ENCODE measurements around the gene ATG9B. TPM values are rescaled to one million over a fixed set of nuclear protein-coding genes. Genes with fewer than 3 reads are reported as not detected.

Gene ATG9B
- total RNA-seq, 6 experiments from 2014 or later = 0.11 to 0.94 (median 0.18) TPM

- H3K36me3 Mint-ChIP-seq (ENCODE audit: low read depth) = no peaks in the 10 kb centered on the region
- no peak overlapping the region for H3K4me3 Mint-ChIP-seq
- TF ChIP-seq CTCF (IDR thresholded peaks at IDR 0.05) = no peak
- peaks cover 19% of the 10 kb centered on the region; the same call in 1 of the 2 replicates for H3K27me3 Mint-ChIP-seq (ENCODE audit: insufficient read depth)
- no peaks in the 10 kb centered on the region for H3K4me1 Mint-ChIP-seq (ENCODE audit: low read depth)
- no peak for DNase-seq
- H3K27ac Mint-ChIP-seq = no peak overlapping the region
- H3K9me3 Mint-ChIP-seq = no peaks in the 10 kb centered on the region
These were observed 24.6 kb downstream of the ATG9B start for GRCh38 chr7:150999497-151000230.

- H3K4me3 Mint-ChIP-seq = no peak overlapping the region
- no peak overlapping the region for H3K27ac Mint-ChIP-seq
- TF ChIP-seq CTCF (IDR thresholded peaks at IDR 0.05) = no peak
- no peak for DNase-seq
- H3K36me3 Mint-ChIP-seq (ENCODE audit: low read depth) = no peaks in the 10 kb centered on the region
- H3K9me3 Mint-ChIP-seq = no peaks in the 10 kb centered on the region
- no peaks in the 10 kb centered on the region for H3K4me1 Mint-ChIP-seq (ENCODE audit: low read depth)
- peaks cover 19% of the 10 kb centered on the region; the same call in 1 of the 2 replicates for H3K27me3 Mint-ChIP-seq (ENCODE audit: insufficient read depth)
These were observed 25.3 kb downstream of the ATG9B start for GRCh38 chr7:150999001-150999400.

- H3K4me3 Mint-ChIP-seq = no peak overlapping the region
- H3K4me1 Mint-ChIP-seq (ENCODE audit: low read depth) = no peaks in the 10 kb centered on the region
- TF ChIP-seq CTCF (IDR thresholded peaks at IDR 0.05) = no peak
- H3K27me3 Mint-ChIP-seq (ENCODE audit: insufficient read depth) = peaks cover 19% of the 10 kb centered on the region
- no peak overlapping the region for H3K27ac Mint-ChIP-seq
- DNase-seq = no peak
- H3K9me3 Mint-ChIP-seq = no peaks in the 10 kb centered on the region
- no peaks in the 10 kb centered on the region for H3K36me3 Mint-ChIP-seq (ENCODE audit: low read depth)
These were observed 26.0 kb downstream of the ATG9B start for GRCh38 chr7:150998341-150998740.

- no peak overlapping the region for H3K27ac Mint-ChIP-seq
- DNase-seq = no peak
- H3K27me3 Mint-ChIP-seq (ENCODE audit: insufficient read depth) = peaks cover 19% of the 10 kb centered on the region
- H3K4me1 Mint-ChIP-seq (ENCODE audit: low read depth) = no peaks in the 10 kb centered on the region
- H3K4me3 Mint-ChIP-seq = no peak overlapping the region
- no peaks in the 10 kb centered on the region for H3K9me3 Mint-ChIP-seq
- H3K36me3 Mint-ChIP-seq (ENCODE audit: low read depth) = no peaks in the 10 kb centered on the region
- TF ChIP-seq CTCF (IDR thresholded peaks at IDR 0.05) = no peak
These were observed 26.5 kb downstream of the ATG9B start for GRCh38 chr7:150997817-150998216.

- DNase-seq = no peak
- no peak overlapping the region for H3K4me3 Mint-ChIP-seq
These were observed 27.2 kb downstream of the ATG9B start for GRCh38 chr7:150997075-150997511.

More at GRCh38 chr7:150997075-150997511, 27.2 kb downstream of the ATG9B start:
- Mint-ChIP-seq H3K27ac (no peak overlapping the region), H3K27me3 (ENCODE audit: insufficient read depth) (peaks cover 19% of the 10 kb centered on the region), H3K4me1 (ENCODE audit: low read depth) (no peaks in the 10 kb centered on the region), H3K9me3 (no peaks in the 10 kb centered on the region), H3K36me3 (ENCODE audit: low read depth) (no peaks in the 10 kb centered on the region)
- TF ChIP-seq CTCF (IDR thresholded peaks at IDR 0.05) = no peak
